ENCODE data around the gene GAS2L1.

DNA sequence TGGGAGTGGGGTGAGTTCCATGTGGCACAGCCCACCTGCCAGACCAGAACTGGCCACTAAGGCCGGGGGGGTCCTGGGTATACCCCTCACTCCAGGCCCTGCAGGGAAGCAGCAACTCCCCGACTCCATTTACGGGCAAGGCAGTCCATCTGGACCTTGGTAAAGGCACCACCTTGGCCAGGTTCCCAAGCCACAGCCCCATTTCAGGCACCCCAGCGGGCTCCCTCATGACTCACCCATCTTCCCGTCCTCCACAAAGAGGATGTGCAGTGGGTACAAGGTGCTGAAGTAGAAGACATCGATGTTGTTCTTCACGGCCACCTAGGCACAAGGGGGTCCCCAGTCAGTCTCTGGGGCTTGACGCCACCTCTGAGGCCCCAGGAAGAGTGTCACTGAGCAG lies 24.8 kb downstream of the GAS2L1 start:
- TF ChIP-seq CEBPB (IDR thresholded peaks at IDR 0.05) (no peak), NR3C1 (IDR thresholded peaks at IDR 0.05) (no peak), SREBF2 (IDR thresholded peaks at IDR 0.05) (no peak), POLR2A (IDR thresholded peaks at IDR 0.05; ENCODE audit: low read length) (no peak)
- TF ChIP-seq, protein P1, sequence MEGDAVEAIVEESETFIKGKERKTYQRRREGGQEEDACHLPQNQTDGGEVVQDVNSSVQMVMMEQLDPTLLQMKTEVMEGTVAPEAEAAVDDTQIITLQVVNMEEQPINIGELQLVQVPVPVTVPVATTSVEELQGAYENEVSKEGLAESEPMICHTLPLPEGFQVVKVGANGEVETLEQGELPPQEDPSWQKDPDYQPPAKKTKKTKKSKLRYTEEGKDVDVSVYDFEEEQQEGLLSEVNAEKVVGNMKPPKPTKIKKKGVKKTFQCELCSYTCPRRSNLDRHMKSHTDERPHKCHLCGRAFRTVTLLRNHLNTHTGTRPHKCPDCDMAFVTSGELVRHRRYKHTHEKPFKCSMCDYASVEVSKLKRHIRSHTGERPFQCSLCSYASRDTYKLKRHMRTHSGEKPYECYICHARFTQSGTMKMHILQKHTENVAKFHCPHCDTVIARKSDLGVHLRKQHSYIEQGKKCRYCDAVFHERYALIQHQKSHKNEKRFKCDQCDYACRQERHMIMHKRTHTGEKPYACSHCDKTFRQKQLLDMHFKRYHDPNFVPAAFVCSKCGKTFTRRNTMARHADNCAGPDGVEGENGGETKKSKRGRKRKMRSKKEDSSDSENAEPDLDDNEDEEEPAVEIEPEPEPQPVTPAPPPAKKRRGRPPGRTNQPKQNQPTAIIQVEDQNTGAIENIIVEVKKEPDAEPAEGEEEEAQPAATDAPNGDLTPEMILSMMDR (IDR thresholded peaks at IDR 0.05) = no peak
- TF ChIP-seq, protein P2, sequence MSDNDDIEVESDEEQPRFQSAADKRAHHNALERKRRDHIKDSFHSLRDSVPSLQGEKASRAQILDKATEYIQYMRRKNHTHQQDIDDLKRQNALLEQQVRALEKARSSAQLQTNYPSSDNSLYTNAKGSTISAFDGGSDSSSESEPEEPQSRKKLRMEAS (IDR thresholded peaks at IDR 0.05) = no peak
- TF ChIP-seq, protein P3, sequence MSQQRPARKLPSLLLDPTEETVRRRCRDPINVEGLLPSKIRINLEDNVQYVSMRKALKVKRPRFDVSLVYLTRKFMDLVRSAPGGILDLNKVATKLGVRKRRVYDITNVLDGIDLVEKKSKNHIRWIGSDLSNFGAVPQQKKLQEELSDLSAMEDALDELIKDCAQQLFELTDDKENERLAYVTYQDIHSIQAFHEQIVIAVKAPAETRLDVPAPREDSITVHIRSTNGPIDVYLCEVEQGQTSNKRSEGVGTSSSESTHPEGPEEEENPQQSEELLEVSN (IDR thresholded peaks at IDR 0.05; ENCODE audit: borderline replicate concordance, low read depth) = no peak

All from A549 (cell line).